Left kidney (tissue), 2 donors: ENCODE measurements around the gene ALK. TPM values are rescaled to one million over a fixed set of nuclear protein-coding genes. Genes with fewer than 3 reads are reported as not detected.
"Not testable (repeated sequence)": the region's sequence is repeated elsewhere in the genome, so short reads cannot be mapped to it uniquely, and the experiment has no call there.

ENCODE experiments used
- DNase-seq: peaks from one replicate; pipeline ENCODE4 v3.0.0-alpha.2; 2013
- polyA plus RNA-seq: library from polyadenylated mRNA; unstranded; fragments of 120-200 nt; gene quantifications from one replicate; pipeline ENCODE4 v1.2.1, GENCODE V29; 2013; ENCODE audit not compliant: insufficient read length

The ALK gene
- polyA plus RNA-seq, 1 donor, result 0.55 TPM

GRCh38 chr2:29839306-29839705 is 82.1 kb downstream of the ALK start:
- DNase-seq, result no peak

- no peak for DNase-seq
Observed at GRCh38 chr2:29837925-29838324, 83.5 kb downstream of the ALK start.

GRCh38 chr2:29834624-29835023 is 86.8 kb downstream of the ALK start:
- no peak for DNase-seq

- no peak for DNase-seq
Observed at GRCh38 chr2:29834036-29834540, 87.3 kb downstream of the ALK start.

- DNase-seq, result no peak
Observed at GRCh38 chr2:29831560-29831959, 89.8 kb downstream of the ALK start.

- DNase-seq, result no peak
Observed at GRCh38 chr2:29829841-29830240, 91.5 kb downstream of the ALK start.

- not testable (repeated sequence) for DNase-seq
Observed at GRCh38 chr2:29824145-29824544, 97.2 kb downstream of the ALK start.

- no peak for DNase-seq
Observed at GRCh38 chr2:29821591-29821990, 99.8 kb downstream of the ALK start.

- no peak for DNase-seq
Observed at GRCh38 chr2:29819570-29819969, 101.8 kb downstream of the ALK start.

GRCh38 chr2:29817801-29818680 is 103.3 kb downstream of the ALK start:
- DNase-seq, result no peak

- DNase-seq, result no peak
Observed at GRCh38 chr2:29817299-29817698, 104.1 kb downstream of the ALK start.

- no peak for DNase-seq
Observed at GRCh38 chr2:29816651-29817050, 104.7 kb downstream of the ALK start.

GRCh38 chr2:29811378-29811777 is 110.0 kb downstream of the ALK start:
- no peak for DNase-seq

- DNase-seq, result no peak
Observed at GRCh38 chr2:29810956-29811355, 110.4 kb downstream of the ALK start.

GRCh38 chr2:29808321-29808720 is 113.1 kb downstream of the ALK start:
- no peak for DNase-seq

- DNase-seq, result no peak
Observed at GRCh38 chr2:29807082-29807481, 114.3 kb downstream of the ALK start.

GRCh38 chr2:29806461-29806860 is 114.9 kb downstream of the ALK start:
- no peak for DNase-seq

GRCh38 chr2:29804671-29805070 is 116.7 kb downstream of the ALK start:
- DNase-seq, result no peak

GRCh38 chr2:29803537-29803936 is 117.8 kb downstream of the ALK start:
- no peak for DNase-seq

GRCh38 chr2:29802986-29803385 is 118.4 kb downstream of the ALK start:
- DNase-seq, result no peak

GRCh38 chr2:29799628-29800027 is 121.8 kb downstream of the ALK start:
- DNase-seq, result no peak

- DNase-seq, result no peak
Observed at GRCh38 chr2:29797916-29798315, 123.5 kb downstream of the ALK start.

GRCh38 chr2:29796446-29796845 is 124.9 kb downstream of the ALK start:
- DNase-seq, result no peak

GRCh38 chr2:29789911-29790485 is 131.4 kb downstream of the ALK start:
- no peak for DNase-seq
